GM21737 (cell line): ENCODE data around the gene SPARC.

Experiments used
- ATAC-seq: cut with Tn5 transposase; IDR thresholded peaks from one replicate; pipeline ENCODE4 v1.9.1; 2021; ENCODE audit warnings: mild to moderate bottlenecking, moderate library complexity; ENCODE audit not compliant: unreplicated experiment

SPARC gene

DNA sequence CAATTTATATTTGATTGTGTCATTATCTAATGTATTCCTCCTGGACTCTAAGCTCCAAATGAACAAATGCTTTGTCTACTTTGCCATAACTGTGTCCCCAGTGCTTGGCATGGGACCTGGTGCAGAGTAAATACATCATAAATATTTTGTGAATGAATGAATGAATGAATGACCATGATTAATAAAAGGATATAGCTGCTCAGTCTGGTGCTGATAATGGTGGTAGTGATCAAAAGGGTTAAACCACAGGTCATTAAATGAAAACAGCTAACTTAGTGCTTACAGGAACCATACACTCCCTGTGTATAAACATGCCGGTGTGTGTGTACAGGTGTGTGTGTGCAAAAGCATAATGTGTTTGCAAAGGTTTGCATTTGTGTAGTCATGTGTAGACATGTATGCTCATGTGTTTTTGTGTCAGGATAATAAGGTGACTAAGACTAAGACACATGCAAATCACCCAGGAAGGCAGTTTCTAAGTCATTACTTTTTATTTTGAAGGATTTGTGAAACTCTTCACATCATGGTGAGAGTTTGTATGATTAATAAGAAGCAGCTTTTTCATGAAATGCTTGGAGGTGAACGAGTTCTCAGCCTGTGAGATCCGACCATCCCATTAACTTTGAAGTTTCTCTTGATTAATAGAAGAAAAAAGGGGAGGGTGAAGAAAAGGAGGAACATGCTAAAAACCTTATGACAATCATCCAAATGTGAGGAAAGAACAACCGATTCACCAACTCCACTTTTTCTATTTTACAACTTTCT is 24.6 kb downstream of the SPARC start:
- peak; percentile 62 for ATAC-seq

DNA sequence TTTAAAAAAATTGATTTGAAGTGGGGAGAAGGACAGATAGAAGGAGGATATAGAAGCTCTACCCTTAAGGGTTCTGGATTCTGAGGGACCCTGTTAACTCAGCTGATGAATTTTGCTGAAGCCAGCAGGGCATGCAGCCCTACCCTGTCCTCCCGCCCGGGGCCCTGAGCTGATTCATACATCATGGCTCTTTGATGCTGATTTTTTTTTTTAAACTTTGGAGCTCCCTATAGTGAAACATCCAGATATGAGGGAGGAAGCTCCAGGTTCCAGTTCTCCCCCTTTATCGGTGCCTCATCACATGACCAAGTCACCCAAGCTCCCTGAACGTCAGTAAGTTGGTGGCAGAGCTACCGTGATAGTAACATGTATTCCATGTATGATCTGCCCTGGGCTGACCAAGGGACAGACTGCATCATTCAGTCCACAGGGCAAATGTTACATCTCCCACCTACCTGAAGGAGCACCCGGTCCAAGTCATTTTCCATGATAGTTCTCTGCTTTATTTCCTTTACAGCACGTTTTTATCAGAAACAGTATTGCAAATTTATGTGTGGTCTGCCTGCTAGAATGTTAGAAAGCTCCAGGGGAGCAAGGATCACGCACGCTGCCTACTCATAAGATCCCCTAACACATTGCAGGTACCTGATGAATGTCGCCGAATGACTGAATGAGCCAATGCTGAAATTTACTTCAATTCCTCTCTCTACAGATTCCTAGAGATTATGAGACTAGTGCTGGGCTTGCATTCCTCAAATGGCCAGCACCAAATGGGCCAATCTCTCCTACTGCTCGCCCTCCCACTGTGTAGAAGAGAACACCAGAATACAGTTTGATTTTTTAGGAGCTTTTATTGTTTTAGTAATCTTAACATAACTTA is 25.9 kb downstream of the SPARC start:
- ATAC-seq, result no peak

DNA sequence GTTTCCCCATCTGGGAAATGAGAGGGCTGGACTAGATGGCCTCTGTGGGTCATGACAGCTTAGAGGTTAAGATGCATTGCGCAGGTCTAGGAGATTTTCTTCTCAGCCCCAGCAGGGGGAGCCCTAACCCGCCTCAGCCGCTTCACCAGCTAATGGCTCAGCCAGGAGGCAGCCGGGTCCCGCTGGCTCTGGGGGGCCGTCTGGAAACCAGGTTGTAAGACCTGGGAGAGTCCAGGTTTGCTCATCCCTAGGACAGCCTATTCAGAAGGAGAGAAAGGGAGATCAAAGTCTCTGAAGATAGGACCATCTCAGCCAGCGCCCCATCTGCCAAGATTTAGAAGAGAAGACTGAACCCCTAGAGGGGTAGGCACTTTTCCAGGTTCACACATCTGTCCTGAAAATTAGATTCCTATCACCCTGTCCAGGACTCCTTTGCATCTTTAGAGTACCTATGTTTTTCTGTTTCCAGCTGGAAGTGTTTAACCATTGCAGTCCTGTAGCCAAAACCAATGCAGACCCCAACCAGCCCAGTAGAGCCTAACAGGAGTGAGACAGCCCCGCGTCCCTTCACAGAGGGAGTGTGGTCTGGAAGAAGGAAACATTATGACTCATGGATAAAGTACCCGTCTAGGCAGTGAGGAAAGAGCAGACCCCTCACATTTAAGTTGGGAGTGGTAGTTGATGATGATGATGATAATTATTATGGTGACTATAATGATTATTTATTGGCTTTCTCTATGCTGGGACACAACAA is 27.5 kb downstream of the SPARC start:
- peak; percentile 53 for ATAC-seq

DNA sequence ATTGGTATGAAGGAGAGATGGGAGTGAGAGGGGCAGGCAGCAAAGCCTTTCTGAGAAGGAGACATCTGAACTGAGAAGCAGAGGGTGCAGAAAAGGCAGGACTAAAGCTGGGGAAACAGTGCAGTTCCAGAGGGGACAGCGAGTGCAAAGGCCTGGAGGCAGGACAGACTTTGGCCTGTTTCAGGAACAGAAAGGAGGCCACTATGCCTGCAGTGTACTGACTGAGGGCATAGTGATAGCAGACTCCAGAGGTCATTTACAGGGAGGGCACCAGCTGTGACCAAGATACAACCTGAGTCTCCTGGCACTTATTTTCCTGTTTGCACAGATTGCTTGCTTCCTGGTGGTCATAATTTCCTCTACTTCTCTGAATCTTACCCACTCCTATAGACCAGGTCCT is 29.6 kb downstream of the SPARC start:
- ATAC-seq, result no peak

DNA sequence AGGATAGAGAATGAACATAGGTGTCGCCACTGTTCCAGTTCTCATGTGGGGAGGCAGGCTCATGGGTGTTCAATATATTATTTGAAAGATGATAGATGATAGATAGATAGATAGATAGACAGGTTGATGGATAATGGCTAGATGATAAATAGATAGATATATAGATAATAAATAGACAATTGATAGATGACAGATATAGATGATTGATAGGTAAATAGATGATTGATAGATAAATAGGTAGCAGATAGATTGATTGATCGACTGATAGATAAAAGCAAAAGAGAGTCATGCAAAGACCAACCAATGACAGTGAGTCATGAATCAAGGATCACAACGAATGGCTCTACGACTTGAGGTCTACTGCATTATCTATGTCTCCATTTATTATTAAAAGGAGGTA is 30.4 kb downstream of the SPARC start:
- no peak for ATAC-seq

DNA sequence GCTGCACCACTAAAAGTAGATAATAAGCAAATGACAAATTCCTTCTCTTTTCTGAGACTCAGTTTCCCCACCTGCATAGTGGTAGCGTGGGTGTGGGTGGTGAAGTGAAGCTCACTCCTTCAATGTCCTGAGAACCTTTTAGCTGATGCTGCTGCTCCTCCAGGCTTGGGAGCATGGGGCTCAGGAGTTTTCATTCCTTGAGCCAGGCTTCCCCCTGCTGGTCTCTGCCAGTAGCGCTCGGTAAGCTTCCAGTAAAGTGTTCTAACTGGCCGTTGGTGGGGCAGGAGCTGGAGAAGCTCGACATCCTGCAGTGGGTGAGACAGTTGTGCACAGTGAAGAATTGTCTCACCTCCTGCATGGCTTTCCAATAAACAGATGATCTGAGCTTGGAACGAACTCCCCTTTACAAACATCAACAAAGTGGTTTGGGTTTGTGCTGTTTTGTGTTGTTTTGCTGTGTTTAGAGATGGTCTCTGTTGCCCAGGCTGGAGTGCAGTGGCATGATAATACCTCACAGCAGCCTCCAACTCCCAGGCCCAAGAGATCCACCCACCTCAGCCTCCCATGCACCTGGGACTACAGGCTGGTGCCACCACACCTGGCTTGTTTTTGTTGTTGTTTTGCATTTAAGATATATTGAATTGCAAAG is 34.6 kb downstream of the SPARC start:
- ATAC-seq, result peak; percentile 92

DNA sequence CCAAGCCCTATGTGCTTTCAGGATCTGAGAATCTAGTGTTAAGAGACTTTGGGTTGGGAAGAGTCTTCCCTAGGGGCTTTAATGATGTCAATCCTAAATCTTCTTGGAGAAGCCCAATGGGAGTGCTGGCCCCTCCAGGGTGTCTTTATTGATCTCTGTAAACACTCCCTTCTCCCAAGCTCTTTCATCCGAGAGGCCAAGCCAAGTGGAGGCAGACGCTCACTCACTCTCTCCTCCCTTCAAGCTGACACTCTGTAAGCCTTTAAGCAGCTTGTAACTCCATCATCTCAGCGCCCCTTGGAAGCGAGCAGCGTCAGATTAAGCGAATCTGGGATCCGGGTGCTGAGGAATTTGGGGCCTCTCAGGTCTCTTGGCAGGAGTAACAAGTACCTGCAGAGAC is 37.7 kb downstream of the SPARC start:
- ATAC-seq, result no peak

DNA sequence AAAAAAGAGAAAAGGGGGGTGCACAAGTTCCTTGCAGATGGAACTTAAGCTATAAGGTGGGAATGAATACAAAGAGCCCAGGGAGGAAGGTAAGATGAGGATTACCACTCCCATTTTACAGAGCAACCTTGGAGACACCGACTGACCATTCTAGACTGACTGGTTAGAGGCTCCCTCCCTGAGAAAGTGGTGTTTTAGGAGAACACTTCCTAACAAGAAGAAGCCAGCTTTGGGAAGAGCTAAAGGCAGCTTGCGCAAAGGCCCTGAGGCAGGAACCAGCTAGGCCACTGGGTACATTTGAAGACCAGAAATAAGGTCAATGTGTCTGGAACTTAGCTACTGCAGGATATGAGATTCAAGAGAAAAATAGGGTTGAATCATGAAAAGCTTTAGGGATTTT is 38.6 kb downstream of the SPARC start:
- ATAC-seq, result no peak

DNA sequence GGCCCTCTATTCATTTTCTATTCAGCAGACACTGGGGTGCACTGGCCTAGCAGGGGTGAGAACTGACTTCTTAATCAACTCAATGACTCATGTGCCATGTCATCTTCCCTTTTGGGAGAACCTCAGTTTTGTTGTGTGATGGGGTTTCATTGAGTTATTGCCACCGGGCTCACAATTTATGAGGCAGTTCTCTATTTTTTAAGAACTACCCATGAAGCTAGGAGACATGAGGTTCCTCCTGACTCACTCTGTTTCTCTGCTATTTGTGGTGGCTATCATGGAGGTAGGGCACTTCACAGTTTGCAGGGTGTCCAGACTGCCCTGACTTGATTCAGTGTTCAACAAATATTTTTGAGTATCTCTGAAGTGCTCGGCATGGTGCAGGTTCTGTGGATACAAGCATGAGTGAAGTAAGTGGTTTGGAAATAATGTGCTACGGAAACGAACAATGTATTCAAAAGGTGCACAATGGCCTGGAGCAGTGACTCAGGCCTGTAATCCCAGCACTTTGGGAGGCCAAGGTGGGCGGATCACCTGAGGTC is 39.3 kb downstream of the SPARC start:
- ATAC-seq, result no peak

DNA sequence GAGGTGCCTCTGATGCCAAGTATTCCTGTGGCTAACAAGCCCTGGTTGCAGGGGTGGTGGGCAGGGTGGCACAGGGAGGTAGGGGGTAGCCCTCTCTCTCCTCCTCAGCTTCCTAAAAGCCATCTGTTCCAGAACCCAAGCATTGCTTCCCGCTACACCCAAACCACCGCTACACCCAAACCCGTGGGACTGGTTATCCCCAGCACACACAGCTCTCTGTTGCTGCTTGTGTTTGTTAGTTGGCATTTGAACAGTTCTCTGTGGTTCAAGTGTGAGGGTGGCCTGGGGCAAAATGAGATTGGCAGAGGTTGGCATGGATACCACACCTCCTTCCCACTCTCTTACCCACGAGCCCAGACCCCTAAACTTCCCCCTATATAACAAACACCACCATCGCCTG is 40.4 kb downstream of the SPARC start:
- no peak for ATAC-seq

DNA sequence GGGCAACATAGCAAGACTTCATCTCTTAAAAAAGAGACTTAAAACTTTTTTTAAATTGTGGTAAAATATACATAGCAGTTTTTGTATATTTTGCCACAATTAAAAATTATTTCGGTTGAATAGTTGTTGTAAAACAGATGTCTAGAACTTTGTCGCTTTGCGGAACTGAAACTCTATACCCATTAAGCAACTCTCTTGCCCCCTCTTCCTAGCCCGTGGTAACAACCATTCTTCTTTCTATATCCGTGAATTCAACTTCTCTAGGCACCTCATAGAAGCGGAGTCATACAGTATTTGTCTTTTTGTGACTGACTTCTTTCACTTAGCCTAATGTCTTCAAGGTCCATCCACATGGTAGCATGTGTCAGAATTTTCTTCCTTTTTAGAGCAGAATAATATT is 43.3 kb downstream of the SPARC start:
- ATAC-seq, result no peak

DNA sequence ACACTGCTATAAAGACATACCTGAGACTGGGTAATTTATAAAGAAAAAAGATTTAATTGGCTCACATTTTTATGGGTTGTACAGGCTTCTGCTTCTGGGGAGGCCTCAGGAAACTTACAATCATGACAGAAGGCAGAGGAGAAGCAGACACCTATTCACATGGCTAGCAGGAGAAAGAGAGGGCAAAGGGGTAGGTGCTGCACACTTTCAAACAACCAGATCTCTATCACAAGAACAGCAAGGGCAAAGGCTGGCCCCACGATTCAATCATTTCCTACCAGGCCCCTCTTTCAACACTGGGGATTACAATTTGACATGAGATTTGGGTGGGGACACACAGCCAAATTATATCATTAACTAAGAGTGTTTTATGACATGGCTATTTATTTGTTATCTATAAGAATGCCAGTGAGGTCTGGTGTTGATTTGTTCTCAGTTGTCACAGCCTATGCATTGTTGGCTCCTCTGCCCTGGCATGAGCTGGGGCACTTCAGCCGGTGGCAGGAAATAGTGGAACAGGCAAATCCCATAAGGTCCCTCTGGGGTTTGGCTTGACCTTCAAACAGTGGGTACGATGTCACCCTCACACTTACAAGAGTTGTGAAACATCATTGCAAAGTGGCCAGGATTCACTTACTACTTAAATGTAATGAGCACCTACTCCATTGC is 44.1 kb downstream of the SPARC start:
- ATAC-seq, result no peak

DNA sequence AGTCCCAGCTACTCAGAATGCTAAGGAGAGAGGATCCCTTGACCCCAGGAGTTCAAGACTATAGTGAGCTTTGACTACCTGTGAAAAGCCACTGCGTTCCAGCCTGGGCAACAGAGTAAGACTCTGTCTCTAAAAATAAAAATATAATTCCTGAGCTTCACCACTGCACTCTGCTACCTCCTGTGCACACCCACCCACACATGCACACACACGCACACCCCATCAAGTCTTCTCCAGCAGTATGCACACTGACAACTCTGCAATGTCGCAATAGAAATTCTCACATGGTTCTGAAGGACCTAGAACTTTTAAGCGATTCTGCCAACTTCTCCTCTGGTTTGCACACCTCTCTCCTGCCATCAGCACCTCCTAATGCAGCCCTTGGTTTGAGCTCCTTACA is 48.1 kb downstream of the SPARC start:
- no peak for ATAC-seq

DNA sequence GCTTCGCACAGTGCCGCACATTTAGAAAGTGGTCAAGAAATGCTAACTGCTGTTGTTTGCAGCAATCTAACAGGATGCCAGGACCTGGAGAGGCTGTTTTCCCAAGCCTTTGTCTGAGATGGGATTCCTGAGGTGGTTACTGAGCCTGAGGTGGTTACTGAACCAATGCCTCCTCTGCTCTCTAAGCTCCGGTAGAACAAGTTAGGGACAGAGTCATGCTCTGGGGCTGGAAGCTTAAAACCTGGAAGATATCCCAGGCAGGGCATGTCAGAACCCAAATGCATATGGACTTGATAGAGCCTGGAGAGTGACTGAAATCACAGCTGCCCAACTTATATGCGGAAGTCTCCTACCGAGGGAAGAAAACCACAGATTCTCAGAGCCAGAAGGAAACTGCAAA is 49.0 kb downstream of the SPARC start:
- no peak for ATAC-seq

DNA sequence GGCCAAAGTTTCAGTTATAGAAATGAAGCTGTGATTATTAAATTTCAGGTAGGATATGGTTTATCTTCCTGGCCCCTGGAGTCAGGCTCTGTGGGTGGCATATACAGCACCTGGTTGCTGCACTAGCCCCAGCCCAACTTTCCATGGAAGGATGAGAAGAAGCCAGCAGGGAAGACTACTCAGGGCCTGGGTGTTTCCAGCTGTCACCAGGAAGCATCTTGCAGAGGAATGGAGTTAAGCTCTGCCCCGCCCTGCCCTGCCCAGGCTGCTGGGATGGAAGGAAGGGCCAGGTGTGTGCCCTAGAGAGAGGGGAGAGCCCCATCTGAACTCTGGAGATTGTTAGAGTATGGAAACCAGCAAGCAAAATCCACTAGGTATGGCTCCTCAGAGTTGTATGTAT is 52.8 kb downstream of the SPARC start:
- no peak for ATAC-seq

DNA sequence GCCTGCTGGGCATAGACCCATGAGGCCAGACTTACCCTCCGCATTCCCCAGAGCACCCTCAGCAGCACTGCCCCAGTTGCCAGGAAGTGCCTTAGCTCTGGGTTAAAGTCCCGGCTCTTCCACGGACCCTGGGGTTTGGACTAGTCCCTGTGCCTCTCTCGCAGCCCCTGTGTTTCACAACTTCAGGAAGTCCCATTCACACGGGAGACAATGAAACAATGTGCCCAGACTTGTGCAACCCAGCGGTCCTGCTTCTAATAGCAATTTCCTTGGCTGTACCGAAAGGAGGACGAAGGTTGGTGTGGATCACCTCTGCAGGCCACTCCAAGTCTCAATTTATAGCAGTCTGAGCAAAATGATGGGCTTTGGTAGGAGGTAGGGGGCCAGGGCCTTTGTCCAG is 53.8 kb downstream of the SPARC start:
- ATAC-seq, result no peak

DNA sequence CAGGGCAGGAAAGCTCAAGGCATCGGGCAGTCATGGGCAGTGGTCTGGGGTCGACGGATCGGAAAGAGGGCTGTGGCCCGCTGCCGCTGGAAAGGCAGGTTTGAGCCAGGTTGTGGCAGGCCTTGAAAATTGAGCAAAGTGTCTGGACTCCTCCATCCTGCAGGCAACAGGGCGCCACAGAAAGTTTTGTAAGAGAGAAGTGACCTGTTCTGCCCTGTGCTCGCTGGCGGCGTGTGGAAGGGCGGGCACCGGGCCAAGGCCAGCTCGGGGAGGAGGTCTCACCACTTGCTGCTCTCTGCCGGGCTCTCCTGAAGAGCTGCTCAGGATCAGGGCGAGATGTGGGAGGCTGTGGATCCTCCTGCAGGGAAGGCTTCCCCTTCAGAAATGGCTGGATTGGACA is 54.2 kb downstream of the SPARC start:
- ATAC-seq, result no peak

DNA sequence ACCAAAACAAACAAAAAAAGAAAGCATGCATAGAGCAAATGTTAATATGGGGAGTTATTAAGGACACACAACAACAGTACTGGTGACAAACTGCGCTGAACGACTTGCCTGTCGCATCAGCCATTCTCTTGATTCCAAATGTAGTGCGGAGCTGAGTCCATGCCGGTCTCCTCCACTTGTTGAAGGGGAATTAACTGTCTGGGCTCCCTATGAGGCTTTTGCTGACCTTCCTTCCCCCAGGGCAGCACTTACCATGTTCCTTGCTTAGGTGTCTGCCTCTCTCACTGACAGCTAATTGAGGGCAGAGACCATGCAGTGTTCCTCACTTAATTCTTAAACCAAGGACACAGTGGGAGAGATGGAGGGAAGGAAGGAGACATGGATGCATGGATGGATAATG is 54.8 kb downstream of the SPARC start:
- ATAC-seq, result no peak

DNA sequence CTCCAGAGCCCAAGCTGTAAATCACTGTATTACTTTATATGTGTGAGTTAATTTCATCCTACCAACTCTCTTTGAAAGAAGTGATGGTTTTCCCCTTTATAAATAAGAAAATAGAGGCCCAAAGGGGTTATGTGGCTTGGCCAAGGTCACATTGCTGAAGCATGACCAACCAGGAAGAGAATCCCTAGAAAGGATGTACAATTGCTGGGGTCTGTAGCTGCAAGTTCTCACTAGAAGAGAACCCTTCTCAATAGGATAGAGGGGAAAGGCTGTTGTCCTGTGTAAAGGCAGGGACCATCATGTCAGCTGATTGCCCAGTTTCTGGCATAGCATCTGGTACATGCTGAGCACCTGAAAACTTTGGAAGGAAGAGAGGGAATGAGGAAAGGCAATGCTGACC is 56.6 kb downstream of the SPARC start:
- no peak for ATAC-seq

DNA sequence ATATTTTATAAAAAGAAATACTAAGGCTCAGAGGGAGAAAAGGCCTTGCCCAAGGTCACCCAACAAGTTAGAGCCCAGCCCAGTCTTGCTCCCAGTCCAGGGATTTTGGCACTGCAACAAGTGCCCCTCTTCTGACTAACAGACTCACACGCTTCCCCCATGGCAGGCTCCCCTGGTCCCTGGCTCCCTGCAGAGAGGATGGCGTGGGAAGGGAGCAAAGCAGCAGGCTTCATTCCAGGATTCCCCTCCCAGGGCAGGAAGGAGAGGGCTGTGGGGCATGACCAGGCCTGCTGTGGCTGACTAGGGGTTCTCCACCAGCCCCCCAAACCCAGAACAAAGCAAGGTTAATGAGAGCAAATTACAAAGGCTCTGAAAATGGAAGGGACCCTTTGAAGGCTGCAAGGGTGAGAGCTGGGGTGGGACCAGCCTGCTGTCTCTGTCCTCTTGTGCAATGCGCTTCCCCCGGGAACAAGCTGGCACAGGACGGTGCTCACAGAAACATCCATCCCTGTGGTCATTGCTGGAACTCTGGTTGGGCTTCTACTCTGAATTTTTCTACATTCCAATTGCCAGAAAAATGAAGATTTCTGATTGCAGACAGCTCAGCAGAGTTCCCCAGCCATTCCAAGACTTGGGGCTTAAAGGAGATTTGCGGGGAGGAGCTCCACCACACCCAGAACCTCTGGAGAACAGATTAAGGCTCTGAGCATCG is 58.4 kb downstream of the SPARC start:
- no peak for ATAC-seq
